ENCODE data around the gene ATG4B. TPM values are rescaled to one million over a fixed set of nuclear protein-coding genes. Genes with fewer than 3 reads are reported as not detected.
A peak's percentile ranks its signal among the peaks of the same experiment; 100 is the strongest.

ATG4B gene
- total RNA-seq, 2 donors from 2014 or later = 47.8 to 53.0 TPM

- Histone ChIP-seq H3K9me3 (no peaks in the 10 kb centered on the region), H3K27me3 (no peaks in the 10 kb centered on the region), H3K27ac (peak overlapping the region; percentile 78 to 81), H3K36me3 (peaks cover 4% of the 10 kb centered on the region), H3K4me3 (no peak overlapping the region), H3K4me1 (peaks cover 0 to 29% of the 10 kb centered on the region in 2 donors)
- TF ChIP-seq CTCF (IDR thresholded peaks at IDR 0.05) = no peak
- DNase-seq (ENCODE audit: low spot score) = no peak
Measured at GRCh38 chr2:241611062-241611461, 26.4 kb upstream of the ATG4B start.

- no peak for TF ChIP-seq CTCF (IDR thresholded peaks at IDR 0.05)
- Histone ChIP-seq H3K36me3 (no peaks in the 10 kb centered on the region), H3K9me3 (no peaks in the 10 kb centered on the region), H3K4me3 (no peak overlapping the region), H3K27ac (peak overlapping the region in 1 of 2 donors; percentile 0), H3K4me1 (peaks cover 0 to 42% of the 10 kb centered on the region in 2 donors), H3K27me3 (no peaks in the 10 kb centered on the region)
- DNase-seq (ENCODE audit: low spot score) = no peak
Measured at GRCh38 chr2:241612156-241613016, 25.1 kb upstream of the ATG4B start.

DNA sequence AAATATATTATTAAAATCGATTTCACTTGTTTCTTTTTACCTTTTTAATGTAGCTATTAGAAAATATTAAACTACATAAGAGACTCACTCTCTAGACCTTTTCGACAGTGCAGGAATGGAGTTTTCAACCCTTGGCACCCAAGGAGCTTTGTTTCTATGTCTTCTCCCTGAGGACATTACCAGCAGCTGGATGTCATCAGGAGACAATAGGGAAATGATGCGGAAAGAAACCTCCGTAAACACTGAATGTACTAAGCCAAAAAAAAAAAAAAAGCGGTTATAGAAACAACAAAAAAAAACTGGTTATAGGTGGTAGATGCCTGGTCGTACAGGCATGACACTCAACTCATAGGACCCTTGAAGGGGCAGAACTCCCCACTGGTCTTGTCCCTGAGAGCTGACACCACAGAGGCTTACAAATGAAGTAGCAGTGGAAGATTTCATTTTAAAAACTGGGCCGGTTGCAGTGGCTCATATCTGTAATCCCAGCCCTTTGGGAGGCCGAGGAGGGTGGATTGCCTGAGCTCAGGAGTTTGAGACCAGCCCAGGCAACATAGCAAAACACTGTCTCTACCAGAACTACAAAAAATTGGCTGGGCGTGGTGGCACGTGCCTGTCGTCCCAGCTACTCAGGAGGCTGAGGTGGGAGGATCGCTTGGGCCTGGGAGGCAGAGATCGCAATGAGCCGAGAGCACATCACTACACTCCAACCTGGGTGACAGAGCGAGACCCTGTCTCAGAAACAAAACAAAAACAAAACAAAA lies 24.3 kb upstream of the ATG4B start:
- no peaks in the 10 kb centered on the region for H3K9me3 ChIP-seq
- no peak for DNase-seq (ENCODE audit: low spot score)
- no peak for TF ChIP-seq CTCF (IDR thresholded peaks at IDR 0.05)
- no peaks in the 10 kb centered on the region for H3K27me3 ChIP-seq
- peaks cover 0 to 50% of the 10 kb centered on the region in 2 donors for H3K4me1 ChIP-seq
- H3K4me3 ChIP-seq = no peak overlapping the region
- H3K27ac ChIP-seq = peak overlapping the region; percentile 0 to 27
- no peaks in the 10 kb centered on the region for H3K36me3 ChIP-seq

GRCh38 chr2:241615041-241615440 lies 22.5 kb upstream of the ATG4B start:
- H3K4me1 ChIP-seq = peaks cover 0 to 51% of the 10 kb centered on the region in 2 donors
- no peaks in the 10 kb centered on the region for H3K27me3 ChIP-seq
- H3K9me3 ChIP-seq = no peaks in the 10 kb centered on the region
- no peak overlapping the region for H3K4me3 ChIP-seq
- no peak for DNase-seq (ENCODE audit: low spot score)
- no peak for TF ChIP-seq CTCF (IDR thresholded peaks at IDR 0.05)
- no peak overlapping the region for H3K27ac ChIP-seq
- no peaks in the 10 kb centered on the region for H3K36me3 ChIP-seq

DNA sequence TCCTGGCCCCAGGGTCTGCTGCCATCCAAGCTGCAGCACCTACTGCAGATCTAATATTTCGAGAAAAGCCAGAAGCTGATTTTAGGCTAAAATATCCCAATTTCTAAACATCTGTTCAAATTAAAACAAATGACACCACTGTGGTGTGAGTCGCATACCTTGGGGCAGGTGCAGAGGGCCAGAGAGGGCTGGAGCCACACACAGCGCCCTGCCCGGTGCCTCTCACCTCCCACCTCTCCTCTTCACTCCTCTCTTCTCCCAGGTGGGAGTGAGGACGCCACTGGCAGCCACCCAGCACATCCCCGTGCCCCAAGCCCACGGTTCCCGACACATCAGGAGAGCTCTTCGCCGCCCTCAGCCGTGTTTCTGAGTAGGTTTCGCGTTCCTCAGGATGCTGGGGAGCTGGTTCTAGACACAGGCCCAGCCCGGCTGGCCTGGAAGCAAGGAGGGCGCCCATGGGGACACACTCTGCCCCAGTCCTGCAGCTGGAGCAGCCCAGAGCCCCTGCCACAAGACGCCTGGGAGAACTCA lies 21.9 kb upstream of the ATG4B start:
- no peak for DNase-seq (ENCODE audit: low spot score)
- Histone ChIP-seq H3K27me3 (no peaks in the 10 kb centered on the region), H3K9me3 (no peaks in the 10 kb centered on the region), H3K4me3 (no peak overlapping the region), H3K27ac (peak overlapping the region; percentile 59 to 67), H3K4me1 (peaks cover 0 to 48% of the 10 kb centered on the region in 2 donors), H3K36me3 (no peaks in the 10 kb centered on the region)
- no peak for TF ChIP-seq CTCF (IDR thresholded peaks at IDR 0.05)
